Measurements from ENCODE around the gene MAGI1.
"Not testable (repeated sequence)": the region's sequence is repeated elsewhere in the genome, so short reads cannot be mapped to it uniquely, and the experiment has no call there.

MAGI1 gene

DNA sequence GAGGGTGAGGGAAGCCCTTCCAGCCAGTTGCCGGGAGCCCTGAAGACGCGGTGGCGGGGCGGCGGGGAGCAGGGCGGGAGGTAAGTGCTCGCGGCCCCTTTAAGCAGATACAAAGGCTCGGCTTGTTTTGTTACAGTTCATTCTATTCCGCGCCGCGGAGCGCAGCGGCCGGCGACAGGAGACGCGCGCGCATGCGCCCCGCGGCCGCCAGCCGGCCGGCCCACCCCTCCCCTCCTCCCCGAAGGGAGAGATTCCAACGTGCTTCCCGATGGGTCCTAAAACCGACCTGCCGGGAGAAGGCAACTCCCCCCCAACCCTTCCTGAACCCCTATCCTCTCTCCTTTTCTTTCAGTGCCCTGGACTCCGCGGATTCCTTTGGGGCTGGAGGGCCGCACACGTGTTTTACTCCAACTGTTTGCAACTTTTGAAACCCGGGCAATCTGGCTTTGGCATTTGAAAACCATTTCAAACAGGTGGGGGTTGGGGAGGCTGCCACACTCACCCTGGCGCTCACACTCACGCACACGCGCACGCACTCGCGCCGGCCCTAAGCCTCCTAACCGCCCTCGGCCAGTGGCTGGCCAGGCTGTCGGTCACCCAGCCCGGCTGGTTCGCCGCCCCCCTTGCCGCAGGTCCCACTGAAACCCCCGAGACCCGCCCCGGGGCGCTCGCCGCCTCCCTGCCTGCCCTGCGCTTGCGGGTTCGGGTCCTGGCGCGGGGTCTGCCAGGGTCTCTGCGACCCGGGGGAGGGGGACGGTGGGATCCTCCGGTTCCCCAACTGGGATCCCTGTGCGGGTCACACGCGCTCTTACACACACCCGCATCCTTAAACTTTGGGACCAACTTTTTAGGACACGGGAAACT lies at the start of gene MAGI1:
Gene MAGI1 (minus strand): TSS at position 193 of the 864 bp plus-strand sequence. CDS start 610 bp downstream, outside the sequence.
- peak; percentile 73 to 88 for DNase-seq

GRCh38 chr3:66083784-66084213 lies 45.1 kb upstream of the MAGI1 start:
- DNase-seq: no peak

GRCh38 chr3:66083096-66083678 lies 44.5 kb upstream of the MAGI1 start:
- no peak for DNase-seq

- no peak for DNase-seq
These were observed 44.0 kb upstream of the MAGI1 start for GRCh38 chr3:66082679-66083078.

DNA sequence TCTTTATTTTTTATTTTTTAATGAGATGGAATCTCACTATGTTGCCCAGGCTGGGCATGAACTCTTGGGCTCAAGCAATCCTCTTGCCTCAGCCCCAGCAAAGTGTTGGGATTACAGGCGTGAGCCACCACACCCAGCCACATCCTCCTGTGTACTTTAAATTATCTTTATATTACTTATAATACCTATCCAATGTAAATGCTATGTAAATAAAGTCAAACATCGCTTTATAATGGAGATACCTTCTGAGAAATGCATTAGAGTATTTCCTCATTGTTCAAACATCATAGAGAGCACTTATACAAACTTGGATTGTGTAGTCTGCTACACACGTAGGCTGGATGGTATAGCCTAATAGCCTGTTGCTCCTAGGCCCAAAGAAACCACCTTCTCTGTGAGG lies 41.4 kb upstream of the MAGI1 start:
- no peak for DNase-seq

GRCh38 chr3:66077973-66078372 lies 39.3 kb upstream of the MAGI1 start:
- DNase-seq: no peak

DNA sequence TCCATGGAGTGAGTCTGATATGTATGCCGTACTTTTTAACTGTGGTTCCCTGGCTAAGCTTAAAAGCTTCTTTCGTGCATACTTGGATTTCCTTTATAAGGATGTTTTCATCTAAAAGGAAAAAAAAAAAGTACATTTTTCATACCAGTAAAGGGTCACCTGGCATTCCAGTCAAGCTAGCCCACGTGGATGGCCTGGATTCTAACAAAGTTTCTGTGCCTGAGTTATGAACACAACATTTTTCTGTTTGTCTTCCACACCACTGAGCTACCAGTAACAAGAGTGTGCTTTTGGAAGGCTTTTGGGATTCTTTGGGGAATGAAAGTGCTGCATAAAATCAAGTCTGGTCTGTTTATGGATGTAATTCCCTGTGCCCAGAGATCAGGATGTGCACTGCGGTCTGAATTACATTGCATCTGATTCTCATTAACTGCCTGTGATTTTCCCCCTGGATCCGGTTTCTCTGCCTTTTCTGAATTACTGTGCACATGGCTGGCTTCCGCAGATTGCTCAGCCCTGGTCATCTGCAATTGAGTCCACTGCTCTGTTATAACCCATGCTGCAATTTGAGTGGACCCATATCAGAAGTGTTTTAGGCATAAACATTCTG lies 38.2 kb upstream of the MAGI1 start:
- no peak for DNase-seq

GRCh38 chr3:66075281-66075680 lies 36.6 kb upstream of the MAGI1 start:
- DNase-seq: no peak

GRCh38 chr3:66073464-66074141 lies 34.9 kb upstream of the MAGI1 start:
- DNase-seq: no peak

GRCh38 chr3:66068255-66068654 lies 29.5 kb upstream of the MAGI1 start:
- no peak for DNase-seq

GRCh38 chr3:66066963-66067617 lies 28.4 kb upstream of the MAGI1 start:
- no peak for DNase-seq

DNA sequence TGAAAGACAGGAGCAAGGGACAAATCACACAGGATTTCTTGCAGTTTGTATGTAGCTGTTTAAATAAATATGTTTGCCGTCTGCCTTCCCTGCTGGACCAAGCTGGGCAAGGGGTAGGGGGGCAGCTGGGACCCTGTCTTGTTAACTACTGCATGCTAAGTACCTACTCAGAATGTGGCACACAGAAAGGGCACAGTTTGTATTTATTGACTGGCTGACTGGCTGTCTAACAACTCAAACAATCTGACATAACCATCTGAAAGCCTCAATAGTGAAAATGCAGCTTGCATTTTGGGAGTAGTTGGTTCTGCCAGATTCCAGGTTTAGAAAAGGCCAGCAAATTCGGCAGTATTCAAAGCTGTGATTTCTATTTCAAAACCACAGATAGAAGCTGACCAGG lies 16.6 kb upstream of the MAGI1 start:
- DNase-seq: no peak

DNA sequence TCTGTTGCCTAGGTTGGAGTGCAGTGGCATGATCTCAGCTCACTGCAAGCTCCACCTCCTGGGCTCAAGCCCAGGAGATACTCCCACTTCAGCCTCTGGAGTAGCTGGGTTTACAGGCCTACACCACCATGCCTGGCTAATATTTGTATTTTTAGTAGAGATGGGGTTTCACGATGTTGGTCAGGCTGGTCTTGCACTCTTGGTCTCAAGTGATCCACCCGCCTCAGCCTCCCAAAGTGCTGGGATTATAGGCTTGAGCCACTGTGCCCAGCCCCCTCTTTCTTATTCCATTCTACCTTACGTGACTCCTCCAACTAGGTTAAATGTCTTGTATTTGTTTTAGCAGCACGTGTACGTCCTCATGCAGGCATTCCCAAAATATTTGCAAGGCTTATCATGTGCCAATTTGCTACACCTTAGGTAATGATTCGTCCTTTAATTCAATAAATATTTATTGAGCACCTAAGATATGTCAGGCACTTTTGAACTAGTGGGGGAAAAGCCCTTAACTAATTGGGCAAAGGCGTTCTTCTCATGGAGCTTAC lies 14.9 kb upstream of the MAGI1 start:
- DNase-seq: no peak

DNA sequence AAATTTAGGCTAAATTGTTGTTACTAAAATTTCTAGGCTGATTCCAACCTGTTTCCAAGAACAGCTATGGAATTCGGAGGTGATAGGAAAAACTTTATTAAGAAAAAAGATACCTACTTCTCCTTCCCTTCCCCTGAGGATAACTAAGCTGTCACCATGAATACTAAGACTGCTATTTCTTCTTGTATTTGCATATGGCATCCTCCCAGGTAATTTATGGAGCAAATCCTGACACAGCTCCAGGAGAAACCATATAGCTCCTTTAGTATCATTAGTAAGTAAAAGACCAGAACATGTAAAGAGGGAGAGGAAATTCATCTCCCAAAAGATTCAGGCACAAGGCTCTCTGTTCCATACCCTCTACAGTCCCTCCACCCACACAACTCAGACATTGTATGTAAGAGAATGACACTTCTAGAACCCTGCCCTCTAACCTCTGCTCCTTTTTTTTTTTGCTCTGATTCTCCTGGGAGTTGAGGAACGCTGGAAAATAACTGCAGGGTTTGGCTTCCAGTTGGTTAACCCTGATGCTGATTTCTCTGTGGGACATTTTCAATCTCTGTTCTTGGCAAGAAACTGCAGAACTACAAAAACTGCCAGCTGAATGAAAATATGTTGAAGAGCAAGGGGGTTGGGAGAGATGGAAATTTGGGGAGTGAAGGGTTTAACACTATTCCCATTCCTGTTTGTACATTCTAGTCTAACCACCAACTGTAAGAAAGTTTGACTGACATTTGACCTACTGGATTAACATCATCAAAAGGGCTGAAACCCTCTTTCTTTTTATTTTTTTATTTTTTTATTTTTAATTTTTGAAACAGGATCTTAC lies 14.2 kb upstream of the MAGI1 start:
- DNase-seq: no peak

DNA sequence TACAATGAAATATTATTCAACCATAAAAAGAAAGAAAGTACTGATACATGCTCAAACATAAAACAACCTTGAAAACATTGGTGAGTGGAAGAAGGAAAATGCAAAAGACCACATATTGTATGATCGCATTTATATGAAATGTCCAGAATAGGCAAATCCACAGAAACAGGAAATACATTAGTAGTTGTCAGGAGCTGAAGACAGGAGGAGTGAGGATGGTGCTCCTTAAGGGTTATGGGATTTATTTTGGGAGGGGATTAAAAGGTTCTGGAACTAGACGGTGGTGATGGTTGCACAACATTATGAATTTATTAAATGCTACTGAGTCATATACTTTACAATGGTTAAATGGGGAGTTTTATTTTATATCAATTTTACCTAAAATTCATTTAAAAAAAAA lies 12.1 kb upstream of the MAGI1 start:
- no peak for DNase-seq

- no peak for DNase-seq
These were observed 9.3 kb upstream of the MAGI1 start for GRCh38 chr3:66048051-66048395.

- no peak for DNase-seq
These were observed 8.8 kb upstream of the MAGI1 start for GRCh38 chr3:66047311-66048050.

- DNase-seq: not testable (repeated sequence)
These were observed 7.6 kb upstream of the MAGI1 start for GRCh38 chr3:66046321-66046720.

DNA sequence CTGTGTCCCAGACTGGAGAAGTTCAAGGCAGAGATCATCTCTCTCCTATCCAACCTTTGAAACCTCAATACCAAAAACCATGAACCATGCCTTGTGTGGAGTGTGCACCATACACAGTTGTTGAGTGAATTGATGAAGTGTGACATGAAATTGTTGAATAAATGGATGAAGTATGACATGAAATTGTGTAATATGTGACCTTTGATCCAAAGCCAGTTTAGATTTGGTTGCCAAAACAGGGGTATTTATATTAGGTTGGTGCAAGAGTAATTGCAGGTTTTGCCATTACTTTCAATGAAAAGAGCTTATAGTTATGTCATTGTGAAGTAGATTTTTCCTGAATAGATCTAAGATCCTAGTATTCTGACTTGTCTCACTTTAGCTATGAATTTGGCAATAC lies 3.1 kb upstream of the MAGI1 start:
- no peak for DNase-seq

DNA sequence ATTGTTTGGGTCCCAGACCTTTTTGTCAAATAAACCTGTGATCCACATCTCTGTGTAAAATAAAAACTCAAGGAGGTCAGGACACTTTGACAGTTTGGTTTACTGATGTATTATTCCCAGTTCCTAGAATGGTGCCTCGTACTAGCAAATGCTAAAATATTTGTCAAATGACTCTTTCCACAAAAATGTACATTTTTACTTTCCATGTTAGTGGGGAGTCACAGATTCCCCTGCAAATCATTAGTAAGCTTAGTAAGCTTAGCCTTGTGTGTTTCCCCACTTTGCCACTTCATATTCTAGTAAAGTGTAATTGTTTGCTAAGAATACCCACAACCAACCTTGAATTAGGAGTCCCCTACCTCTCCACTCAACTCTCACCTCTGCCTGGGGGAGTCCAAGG lies 2.4 kb upstream of the MAGI1 start:
- DNase-seq: no peak

- DNase-seq: no peak
These were observed 821 bp upstream of the MAGI1 start for GRCh38 chr3:66039590-66039887.

Measured in NCI-H1930 (cell line).